SU-DHL-6 (cell line): ENCODE data around the gene PXK.

ENCODE experiments used
- H2AFZ ChIP-seq: fragments of 200-600 bp; sonication (generic); 2 replicates; pipeline ENCODE4 v1.6.1; 2014; ENCODE audit warnings: low read depth, mild to moderate bottlenecking, moderate library complexity, mixed read lengths, antibody characterized with exemption, low read length; ENCODE audit not compliant: severe bottlenecking
- H3F3A ChIP-seq: fragments of 200-600 bp; shearing (Covaris generic); 2 replicates; pipeline ENCODE4 v1.6.0; 2016; ENCODE audit warnings: antibody characterized with exemption, mild to moderate bottlenecking; ENCODE audit not compliant: insufficient read depth
- H3K27ac ChIP-seq: fragments of 200-600 bp; sonication (generic); 2 replicates; pipeline ENCODE4 v1.5.1; 2016; ENCODE audit warnings: low read depth, mild to moderate bottlenecking, low read length, moderate library complexity, mixed read lengths
- H3K27me3 ChIP-seq: fragments of 200-600 bp; sonication (generic), shearing (Covaris generic); 2 replicates; pipeline ENCODE4 v1.6.0; 2014; ENCODE audit warnings: mild to moderate bottlenecking, low read length
- H3K36me3 ChIP-seq: fragments of 200-600 bp; sonication (generic); 2 replicates; pipeline ENCODE4 v1.6.1; 2014; ENCODE audit warnings: mild to moderate bottlenecking, low read length, mixed read lengths
- H3K4me2 ChIP-seq: fragments of 300-600, 200-600 bp; shearing (Covaris generic), sonication (generic); 2 replicates; pipeline ENCODE4 v1.6.0; 2014; ENCODE audit warnings: low read length, low read depth, mild to moderate bottlenecking; ENCODE audit not compliant: poor library complexity, severe bottlenecking
- H3K4me3 ChIP-seq: fragments of 200-600 bp; sonication (generic); 2 replicates; pipeline ENCODE4 v1.5.1; 2014; ENCODE audit warnings: antibody characterized with exemption, low read length, mild to moderate bottlenecking, mixed read lengths; ENCODE audit not compliant: insufficient read depth, poor library complexity, severe bottlenecking
- H3K79me2 ChIP-seq: fragments of 200-600 bp; sonication (generic); 2 replicates; pipeline ENCODE4 v1.6.1; 2014; ENCODE audit warnings: mild to moderate bottlenecking, low read length, moderate library complexity; ENCODE audit not compliant: insufficient read depth
- H3K9ac ChIP-seq: fragments of 200-600 bp; sonication (generic); 2 replicates; pipeline ENCODE4 v1.7.0; 2014; ENCODE audit warnings: mild to moderate bottlenecking, low read length
- H3K9me2 ChIP-seq: fragments of 200-600 bp; sonication (generic); replicated peaks from 2 replicates; pipeline ENCODE4 v1.6.1; 2014; ENCODE audit warnings: low read length; ENCODE audit not compliant: insufficient read depth
- H3K9me3 ChIP-seq: fragments of 200-600 bp; sonication (generic); 2 replicates; pipeline ENCODE4 v1.6.1; 2014; ENCODE audit warnings: low read length, mixed read lengths; ENCODE audit not compliant: insufficient read depth
- H4K20me1 ChIP-seq: fragments of 200-600 bp; sonication (generic); 2 replicates; pipeline ENCODE4 v1.6.1; 2014; ENCODE audit warnings: low read depth, mild to moderate bottlenecking, antibody characterized with exemption, low read length, moderate library complexity, mixed read lengths
- CTCF ChIP-seq: fragments of 200-600 bp; sonication (generic); IDR thresholded peaks from one replicate; pipeline ENCODE4 v1.5.1; 2017; ENCODE audit warnings: antibody characterized with exemption, mild to moderate bottlenecking, low read length, moderate library complexity; ENCODE audit not compliant: insufficient read depth, poor library complexity, severe bottlenecking
- EZH2phosphoT487 ChIP-seq: fragments of 200-600 bp; sonication (generic), shearing (Covaris generic); conservative IDR thresholded peaks from 2 replicates; pipeline ENCODE4 v1.6.1; 2018; ENCODE audit warnings: mild to moderate bottlenecking, antibody characterized with exemption, low read length, moderate library complexity, mixed read lengths

PXK gene

GRCh38 chr3:58411036-58411435, 78.3 kb downstream of the PXK start:
- H3K4me3 ChIP-seq = no peak overlapping the region
- H3K4me2 ChIP-seq = no peak overlapping the region
- no peak overlapping the region for H3K27ac ChIP-seq
- H3K9me3 ChIP-seq = no peaks in the 10 kb centered on the region
- TF ChIP-seq EZH2phosphoT487 = no peak
- TF ChIP-seq CTCF = no peak
- no peaks in the 10 kb centered on the region for H3K27me3 ChIP-seq
- no peak overlapping the region for H3K9ac ChIP-seq
- H2AFZ ChIP-seq = no peak overlapping the region
- no peaks in the 10 kb centered on the region for H4K20me1 ChIP-seq
- no peaks in the 10 kb centered on the region for H3K9me2 ChIP-seq
- H3K36me3 ChIP-seq = peaks cover 36% of the 10 kb centered on the region
- H3F3A ChIP-seq = peaks cover 11% of the 10 kb centered on the region
- H3K79me2 ChIP-seq = no peaks in the 10 kb centered on the region

GRCh38 chr3:58411851-58412830, 79.4 kb downstream of the PXK start:
- H3K9ac ChIP-seq = no peak overlapping the region
- TF ChIP-seq CTCF (no peak), EZH2phosphoT487 (no peak)
- H3K4me3 ChIP-seq = no peak overlapping the region
- no peaks in the 10 kb centered on the region for H4K20me1 ChIP-seq
- peaks cover 28% of the 10 kb centered on the region for H3K36me3 ChIP-seq
- H3K9me2 ChIP-seq = no peaks in the 10 kb centered on the region
- H3F3A ChIP-seq = peaks cover 11% of the 10 kb centered on the region
- no peaks in the 10 kb centered on the region for H3K9me3 ChIP-seq
- H3K27ac ChIP-seq = no peak overlapping the region
- H2AFZ ChIP-seq = no peak overlapping the region
- no peaks in the 10 kb centered on the region for H3K27me3 ChIP-seq
- H3K79me2 ChIP-seq = no peaks in the 10 kb centered on the region
- no peak overlapping the region for H3K4me2 ChIP-seq

GRCh38 chr3:58414538-58415197, 82.0 kb downstream of the PXK start:
- Histone ChIP-seq H3K27me3 (no peaks in the 10 kb centered on the region), H4K20me1 (no peaks in the 10 kb centered on the region), H3K4me3 (no peak overlapping the region), H3K9ac (no peak overlapping the region), H3F3A (peaks cover 11% of the 10 kb centered on the region), H3K9me2 (no peaks in the 10 kb centered on the region), H3K36me3 (peaks cover 19% of the 10 kb centered on the region; the same call in 1 of the 2 replicates), H3K9me3 (no peaks in the 10 kb centered on the region), H3K79me2 (no peaks in the 10 kb centered on the region), H3K4me2 (no peak overlapping the region), H3K27ac (no peak overlapping the region), H2AFZ (no peak overlapping the region)
- TF ChIP-seq EZH2phosphoT487 = no peak
- peak; percentile 53 for TF ChIP-seq CTCF
